K562 (cell line): Measurements from ENCODE around the gene MKNK2. TPM values are rescaled to one million over a fixed set of nuclear protein-coding genes. Genes with fewer than 3 reads are reported as not detected.

Experiments
- ATAC-seq: fragments of 200-7000 bp; cut with Tn5 transposase; 3 replicates; pipeline ENCODE4 v1.9.1; 2020; ENCODE audit warnings: moderate library complexity
- BruUV-seq: library from RNA; stranded (reverse); fragments of 400-500 nt; replicated peaks from 2 replicates; lab custom pipeline; 2021; lab: Mats Ljungman, UMichigan
- CTCF ChIA-PET: fragments of 300-600 bp; formaldehyde crosslinking; extraction: SDS; loops from one replicate; lab custom pipeline; 2021; ENCODE audit warnings: low intra/inter-chr PET ratio; lab: Yijun Ruan, JAX
- POLR2A ChIA-PET: fragments of 300-600, 350-650 bp; sonication (Branson Sonifier 250); formaldehyde crosslinking; extraction: SDS; loops from one replicate; lab custom pipeline; 2021; ENCODE audit warnings: antibody characterized with exemption, inconsistent platforms; lab: Yijun Ruan, JAX
- DNase-seq, 4 experiments: peaks; one replicate each; pipeline versions ENCODE4 v3.0.0 to v3.0.0-alpha.2; 2011 to 2018; ENCODE audit warnings: low spot score in 3 of 4, mixed read lengths in 3 of 4; ENCODE audit errors: extremely low read depth in 1 of 4
- FAIRE-seq: peaks from 2 replicates; lab custom pipeline; 2011; peaks lifted over from hg19 to GRCh38; lab: Jason Lieb, UNC
- H2AFZ ChIP-seq: 2 replicates; pipeline ENCODE4 v1.6.0; 2011; ENCODE audit warnings: low read depth, low read length, control low read depth, inconsistent platforms
- H3K27ac ChIP-seq: fragments of 200-600 bp; 3 replicates; pipeline ENCODE4 v1.8.0; 2011; ENCODE audit warnings: low read depth, mild to moderate bottlenecking, control low read depth, inconsistent platforms, low read length, moderate library complexity, mixed read lengths; ENCODE audit errors: extremely low read depth
- H3K27me3 ChIP-seq, 2 experiments: fragments of 300-600 bp in 1 of 2; 2 replicates in 1 of 2; 3 replicates in 1 of 2; pipeline versions ENCODE4 v1.6.0 to v1.8.0; 2011; ENCODE audit warnings: inconsistent platforms in 2 of 2, low read length in 2 of 2, mild to moderate bottlenecking in 1 of 2, mixed read lengths in 1 of 2, moderate library complexity in 1 of 2; ENCODE audit not compliant: control insufficient read depth in 2 of 2, insufficient read depth in 2 of 2
- H3K36me3 ChIP-seq: fragments of 300-600 bp; 3 replicates; pipeline ENCODE4 v1.8.0; 2011; ENCODE audit warnings: mild to moderate bottlenecking, low read length, inconsistent platforms; ENCODE audit not compliant: control insufficient read depth, insufficient read depth
- H3K4me1 ChIP-seq, 2 experiments: fragments of 200-600 bp in 1 of 2; replicated peaks in 1 of 2; 2 replicates in 1 of 2; 3 replicates in 1 of 2; pipeline versions ENCODE4 v1.5.1 to v1.8.0; 2011; ENCODE audit warnings: inconsistent platforms in 2 of 2, low read length in 2 of 2, mild to moderate bottlenecking in 1 of 2, mixed read lengths in 1 of 2, moderate library complexity in 1 of 2; ENCODE audit not compliant: control insufficient read depth in 2 of 2, insufficient read depth in 2 of 2
- H3K4me2 ChIP-seq: 2 replicates; pipeline ENCODE4 v1.6.1; 2011; ENCODE audit warnings: low read length, control low read depth, inconsistent platforms, mixed read lengths; ENCODE audit not compliant: insufficient read depth
- H3K4me3 ChIP-seq: fragments of 200-600 bp; sonication (generic), shearing (Covaris generic); 2 replicates; pipeline ENCODE4 v1.5.1; 2016; ENCODE audit warnings: control low read depth, inconsistent platforms
- H3K79me2 ChIP-seq: fragments of 200-600 bp; 3 replicates; pipeline ENCODE4 v1.8.0; 2011; ENCODE audit warnings: low read length, inconsistent platforms; ENCODE audit not compliant: control insufficient read depth, insufficient read depth
- H3K9ac ChIP-seq, 2 experiments: 2 replicates each; pipeline versions ENCODE4 v1.6.0 to v1.6.1; 2011; ENCODE audit warnings: low read depth in 2 of 2, low read length in 2 of 2, control low read depth in 1 of 2, inconsistent platforms in 1 of 2, mild to moderate bottlenecking in 1 of 2, mixed read lengths in 1 of 2; ENCODE audit not compliant: insufficient read depth in 1 of 2
- H3K9me1 ChIP-seq: one replicate; pipeline ENCODE4 v1.6.0; 2011; ENCODE audit warnings: inconsistent platforms, mild to moderate bottlenecking, low read length, moderate library complexity; ENCODE audit not compliant: control insufficient read depth, insufficient read depth
- H3K9me3 ChIP-seq: replicated peaks from 2 replicates; pipeline ENCODE4 v1.5.1; 2011; ENCODE audit warnings: low read depth, low read length, inconsistent platforms; ENCODE audit not compliant: control insufficient read depth, insufficient read depth
- H4K20me1 ChIP-seq: replicated peaks from 2 replicates; pipeline ENCODE4 v1.6.1; 2011; ENCODE audit warnings: low read length, inconsistent platforms, mixed read lengths; ENCODE audit not compliant: control insufficient read depth, insufficient read depth
- ADNP ChIP-seq: fragments of 200-800 bp; sonication (Bioruptor generic); IDR thresholded peaks from 2 replicates; pipeline ENCODE4 v1.6.1; 2016; ENCODE audit warnings: missing genetic modification characterization, missing compliant biosample characterization
- ARID3A ChIP-seq: IDR thresholded peaks from 2 replicates; pipeline ENCODE4 v1.6.1; 2012; ENCODE audit warnings: low read depth, low read length, improper control_type of control experiment, borderline replicate concordance
- ASH1L ChIP-seq: fragments of 450-650 bp; IDR thresholded peaks from 2 replicates; pipeline ENCODE4 v1.6.1; 2018; ENCODE audit warnings: borderline replicate concordance, mild to moderate bottlenecking, low read depth; ENCODE audit not compliant: partially characterized antibody
- CXXC5 ChIP-seq: fragments of 250-450 bp; sonication (Bioruptor Pico); IDR thresholded peaks from 2 replicates; pipeline ENCODE4 v1.8.0; 2022; ENCODE audit warnings: inconsistent platforms, mild to moderate bottlenecking, moderate library complexity
- E2F3 ChIP-seq: fragments of 250-450 bp; sonication (Bioruptor Pico); IDR thresholded peaks from 2 replicates; pipeline ENCODE4 v1.4.0; 2020; ENCODE audit warnings: mild to moderate bottlenecking
- GTF2E2 ChIP-seq: fragments of 200-800 bp; sonication (Bioruptor generic); IDR thresholded peaks from 2 replicates; pipeline ENCODE4 v1.6.1; 2016; ENCODE audit warnings: missing genetic modification characterization, missing compliant biosample characterization
- GTF2F1 ChIP-seq: IDR thresholded peaks from 2 replicates; pipeline ENCODE4 v1.6.1; 2011; ENCODE audit warnings: low read depth, low read length, improper control_type of control experiment
- HES1 ChIP-seq: fragments of 450-650 bp; IDR thresholded peaks from 2 replicates; pipeline ENCODE4 v1.6.1; 2016; ENCODE audit warnings: low read depth, mild to moderate bottlenecking, moderate library complexity
- HEY1 ChIP-seq: fragments of 250-450 bp; sonication (Bioruptor Pico); IDR thresholded peaks from 2 replicates; pipeline ENCODE4 v1.5.0; 2020; ENCODE audit warnings: mild to moderate bottlenecking, moderate library complexity, borderline replicate concordance
- IRF2 ChIP-seq: sonication (generic); formaldehyde crosslinking; IDR thresholded peaks from 2 replicates; pipeline ENCODE4 v1.8.1; 2022; ENCODE audit warnings: mild to moderate bottlenecking, missing genetic modification reagents
- NFIX ChIP-seq: fragments of 250-450 bp; sonication (Bioruptor Pico); IDR thresholded peaks from 2 replicates; pipeline ENCODE4 v1.4.0; 2020; ENCODE audit warnings: low read depth, mild to moderate bottlenecking, moderate library complexity
- POLR3G ChIP-seq: IDR thresholded peaks from 2 replicates; pipeline ENCODE4 v1.6.1; 2011; ENCODE audit not compliant: insufficient read length, insufficient replicate concordance; ENCODE audit errors: extremely low read depth
- PPARD ChIP-seq: fragments of 250-450 bp; sonication (Bioruptor Pico); IDR thresholded peaks from 2 replicates; pipeline ENCODE4 v1.8.0; 2022; ENCODE audit warnings: inconsistent platforms, mild to moderate bottlenecking, moderate library complexity
- ZFPM2 ChIP-seq: fragments of 250-450 bp; sonication (Bioruptor Pico); IDR thresholded peaks from 2 replicates; pipeline ENCODE4 v1.5.1; 2022; ENCODE audit warnings: mild to moderate bottlenecking
- ZNF408 ChIP-seq: fragments of 250-450 bp; sonication (Bioruptor Pico); IDR thresholded peaks from 2 replicates; pipeline ENCODE4 v1.4.0; 2020; ENCODE audit warnings: low read depth, mild to moderate bottlenecking, moderate library complexity
- ZNF57 ChIP-seq: fragments of 450-650 bp; formaldehyde crosslinking; IDR thresholded peaks from 2 replicates; pipeline ENCODE4 v1.4.0; 2020; ENCODE audit warnings: mild to moderate bottlenecking, moderate library complexity
- WGBS: fragments of 100-300 bp; shearing (Covaris generic); methylation state at CpG from one replicate; pipeline ENCODE4 v1.1.6; 2016; ENCODE audit warnings: low coverage, mixed read lengths; ENCODE audit not compliant: insufficient coverage; ENCODE audit errors: missing lambda C conversion rate; 5-methylcytosine and 5-hydroxymethylcytosine counted together
- in situ Hi-C: fragments of 300-500 bp; cut with MboI; formaldehyde crosslinking; loops from 4 replicates; pipeline ENCODE4 v1.15.0; 2018; ENCODE audit warnings: inconsistent platforms, mixed read lengths
- intact Hi-C: fragments of 100-400 bp; cut with micrococcal nuclease; formaldehyde crosslinking; loops from 2 replicates; pipeline ENCODE4 v1.14.2; 2022
- polyA plus RNA-seq, 8 experiments: library from polyadenylated mRNA; depleted of rRNA in 4 of 8; stranded (reverse) in 5 of 8; unstranded in 3 of 8; fragments of >200 nt; fragmentation: Nextera tagmentation in 2 of 8; fragmentation: Illumina TruSeq in 1 of 8; extraction: Ambion mirVana in 2 of 8; extraction: Trizol in 1 of 8; gene quantifications; 2 replicates each; pipeline versions ENCODE4 v1.2.1 to v1.2.3, GENCODE V29; 2011 to 2014; ENCODE audit warnings: inconsistent platforms in 1 of 8, missing spikeins in 1 of 8
- total RNA-seq, 7 experiments: library from RNA; depleted of rRNA in 6 of 7; stranded (reverse); fragments of >200 nt in 6 of 7; fragmentation: Illumina TruSeq in 2 of 7; extraction: Trizol in 2 of 7; gene quantifications; 2 replicates each; pipeline versions ENCODE4 v1.2.1 to v1.2.3, GENCODE V29; 2011 to 2021; ENCODE audit warnings: low replicate concordance in 1 of 7
- TF ChIP-seq, protein P1 (sequence below): fragments of 200-800 bp; sonication (Bioruptor generic); IDR thresholded peaks from 2 replicates; pipeline ENCODE4 v1.6.1; 2017; ENCODE audit warnings: missing genetic modification characterization, missing compliant biosample characterization

The MKNK2 gene
- total and polyA plus RNA-seq, 9 of the 15 experiments (the other 6 are each of a cell fraction or from before 2014, with no cell fraction given), result 5.1 to 191 (median 51.9) TPM

- intact Hi-C loops (no loop called here), in situ Hi-C loops (no loop called here)
- no peaks in the 10 kb centered on the region for H3K79me2 ChIP-seq
- peaks cover 3 to 58% of the 10 kb centered on the region in 2 experiments; a peak in 3 of 5 replicates for H3K4me1 ChIP-seq
- 15% methylated on average over 28 of the region's 34 CpGs for WGBS
- H3K9me1 ChIP-seq, result no peaks in the 10 kb centered on the region
- H2AFZ ChIP-seq, result peak overlapping the region; percentile 96
- H3K36me3 ChIP-seq, result peaks cover 25% of the 10 kb centered on the region; the same call in 1 of the 3 replicates
- peak overlapping the region; percentile 86 for H3K4me2 ChIP-seq
- peak; percentile 92 to 98 (median 95) for DNase-seq
- FAIRE-seq, result peak; percentile 99
- no peaks in the 10 kb centered on the region for H3K27me3 ChIP-seq
- peaks cover 7% of the 10 kb centered on the region for H3K9me3 ChIP-seq
- ChIA-PET CTCF (no interaction called here), POLR2A (interaction anchor here (0.5 to 2.5 kb wide), 16 partner anchors 8 to 242 kb away, joined by 3 to 26 read pairs (median 4); partner anchors contain the start of gene MKNK2)
- BruUV-seq, result no TSS peak
- peak overlapping the region; percentile 48 to 90 for H3K9ac ChIP-seq
- peak; percentile 93 for ATAC-seq
- H3K27ac ChIP-seq, result peak overlapping the region; percentile 71
- no peaks in the 10 kb centered on the region for H4K20me1 ChIP-seq
- H3K4me3 ChIP-seq, result peak overlapping the region; percentile 46
- TF ChIP-seq GTF2F1 (no peak), HES1 (peak; percentile 33; the same call in 1 of the 2 replicates), PPARD (CRISPR knock-in tag) (no peak), IRF2 (CRISPR knock-in tag) (no peak), ASH1L (no peak), ZNF57 (CRISPR knock-in tag) (no peak), ZFPM2 (CRISPR knock-in tag) (no peak), ADNP (tag) (no peak), E2F3 (CRISPR knock-in tag) (no peak), ARID3A (no peak), HEY1 (CRISPR knock-in tag) (no peak), ZNF408 (CRISPR knock-in tag) (no peak), GTF2E2 (tag) (no peak), CXXC5 (no peak; the same call in 1 of the 2 replicates), NFIX (CRISPR knock-in tag) (no peak), POLR3G (no peak)
- TF ChIP-seq, protein P1, sequence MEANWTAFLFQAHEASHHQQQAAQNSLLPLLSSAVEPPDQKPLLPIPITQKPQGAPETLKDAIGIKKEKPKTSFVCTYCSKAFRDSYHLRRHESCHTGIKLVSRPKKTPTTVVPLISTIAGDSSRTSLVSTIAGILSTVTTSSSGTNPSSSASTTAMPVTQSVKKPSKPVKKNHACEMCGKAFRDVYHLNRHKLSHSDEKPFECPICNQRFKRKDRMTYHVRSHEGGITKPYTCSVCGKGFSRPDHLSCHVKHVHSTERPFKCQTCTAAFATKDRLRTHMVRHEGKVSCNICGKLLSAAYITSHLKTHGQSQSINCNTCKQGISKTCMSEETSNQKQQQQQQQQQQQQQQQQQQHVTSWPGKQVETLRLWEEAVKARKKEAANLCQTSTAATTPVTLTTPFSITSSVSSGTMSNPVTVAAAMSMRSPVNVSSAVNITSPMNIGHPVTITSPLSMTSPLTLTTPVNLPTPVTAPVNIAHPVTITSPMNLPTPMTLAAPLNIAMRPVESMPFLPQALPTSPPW (CRISPR knock-in tag), result peak; percentile 84
Measured at GRCh38 chr19:2034729-2035589, 16.1 kb downstream of the MKNK2 start.
